ENCODE data around the gene GLRX5.

The GLRX5 gene

DNA sequence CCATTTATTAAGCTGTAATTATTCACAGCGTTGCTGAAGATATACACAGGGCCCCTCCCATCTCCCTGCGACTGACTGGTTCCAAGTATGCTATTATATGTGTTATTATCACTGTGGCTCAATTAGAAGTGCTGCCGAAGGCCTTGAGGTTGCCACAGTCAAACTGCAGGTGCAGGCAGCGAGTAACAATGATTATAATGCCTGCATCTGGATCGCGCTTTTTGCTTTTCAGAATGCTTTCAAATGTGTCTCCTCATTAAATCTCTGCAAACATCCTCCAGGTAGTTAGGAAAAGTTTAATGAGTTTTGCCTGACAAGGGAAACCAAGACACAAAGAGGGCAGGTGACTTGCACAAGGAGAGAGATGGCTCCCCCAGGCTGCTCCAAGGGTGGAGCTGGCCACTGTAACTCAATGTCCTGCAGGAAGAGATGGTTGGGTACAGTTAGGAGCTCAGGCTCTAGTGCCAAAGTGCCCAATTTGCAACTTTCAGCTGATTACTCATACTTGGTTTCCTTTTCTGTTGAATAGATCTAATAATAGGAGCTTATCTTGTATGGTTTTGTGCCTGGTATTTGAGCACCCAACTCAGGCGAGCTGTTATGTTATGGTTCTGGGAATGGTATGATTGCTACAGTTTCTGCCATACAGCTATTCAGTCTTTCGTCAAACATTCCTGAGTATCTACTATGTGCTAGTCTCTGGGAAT lies 16.7 kb upstream of the GLRX5 start:
- TF ChIP-seq GATA3 (IDR thresholded peaks at IDR 0.05; ENCODE audit: low read depth, low read length): no peak
- TF ChIP-seq GATA2 (IDR thresholded peaks at IDR 0.05; ENCODE audit: low read depth, low read length): no peak

DNA sequence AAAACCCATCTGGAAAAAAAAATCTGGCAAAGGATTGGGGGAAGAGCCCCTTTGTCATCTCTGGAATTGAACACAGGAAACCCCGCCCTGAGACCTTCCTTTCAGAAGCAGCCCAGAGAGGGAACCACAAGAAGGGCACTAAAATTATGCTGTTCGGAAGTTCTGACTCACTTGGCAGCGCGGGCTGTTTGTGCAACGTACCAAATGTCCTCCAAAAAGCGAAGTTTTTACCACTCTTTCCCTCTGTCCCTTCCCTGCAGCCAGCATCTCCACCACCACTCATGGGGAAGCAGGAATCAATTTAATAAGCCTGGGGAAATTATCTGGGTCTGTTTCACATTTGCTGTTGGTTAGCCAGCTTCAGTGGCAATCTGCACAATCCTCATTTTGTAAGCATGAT lies 15.2 kb upstream of the GLRX5 start:
- TF ChIP-seq GATA3 (IDR thresholded peaks at IDR 0.05; ENCODE audit: low read depth, low read length) (no peak), GATA2 (IDR thresholded peaks at IDR 0.05; ENCODE audit: low read depth, low read length) (no peak; the same call in 1 of the 2 replicates)

DNA sequence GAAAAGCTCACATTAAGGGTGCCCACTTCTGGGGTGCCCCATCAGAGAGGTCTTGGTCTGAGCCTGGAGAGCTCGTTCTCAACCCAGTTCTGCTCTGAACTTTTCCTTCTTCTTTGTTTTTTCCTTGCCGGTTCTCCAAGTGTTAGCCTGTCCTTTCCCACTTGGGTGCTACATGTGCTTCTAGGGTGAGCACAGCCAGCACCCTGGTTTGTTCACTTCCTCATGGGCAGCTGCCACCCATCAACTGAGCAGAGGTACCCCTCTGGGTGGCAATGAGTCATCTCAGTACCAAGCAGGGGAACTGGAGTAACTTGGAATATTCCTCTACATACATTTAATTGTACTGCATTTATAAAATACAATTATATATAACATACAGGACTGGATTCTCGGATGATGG lies 14.5 kb upstream of the GLRX5 start:
- no peak for TF ChIP-seq GATA3 (IDR thresholded peaks at IDR 0.05; ENCODE audit: low read depth, low read length)

DNA sequence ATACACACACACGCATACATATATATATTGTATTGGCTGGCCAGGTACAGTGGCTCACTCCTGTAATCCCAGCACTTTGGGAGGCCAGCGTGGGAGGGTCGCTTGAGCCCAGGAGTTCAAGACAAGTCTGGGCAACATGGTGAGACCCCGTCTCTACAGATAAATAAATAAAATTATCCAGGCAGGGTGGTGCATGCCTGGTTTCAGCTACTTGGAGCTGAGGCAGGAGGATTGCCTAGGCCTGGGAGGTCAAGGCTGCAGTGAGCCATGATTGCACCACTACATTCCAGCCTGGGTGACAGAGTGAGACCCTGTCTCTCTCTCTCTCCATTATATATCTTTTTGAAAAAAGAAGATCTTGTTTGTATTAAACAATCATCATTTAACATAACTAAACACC lies 13.8 kb upstream of the GLRX5 start:
- TF ChIP-seq GATA2 (IDR thresholded peaks at IDR 0.05; ENCODE audit: low read depth, low read length): no peak
- TF ChIP-seq GATA3 (IDR thresholded peaks at IDR 0.05; ENCODE audit: low read depth, low read length): no peak

DNA sequence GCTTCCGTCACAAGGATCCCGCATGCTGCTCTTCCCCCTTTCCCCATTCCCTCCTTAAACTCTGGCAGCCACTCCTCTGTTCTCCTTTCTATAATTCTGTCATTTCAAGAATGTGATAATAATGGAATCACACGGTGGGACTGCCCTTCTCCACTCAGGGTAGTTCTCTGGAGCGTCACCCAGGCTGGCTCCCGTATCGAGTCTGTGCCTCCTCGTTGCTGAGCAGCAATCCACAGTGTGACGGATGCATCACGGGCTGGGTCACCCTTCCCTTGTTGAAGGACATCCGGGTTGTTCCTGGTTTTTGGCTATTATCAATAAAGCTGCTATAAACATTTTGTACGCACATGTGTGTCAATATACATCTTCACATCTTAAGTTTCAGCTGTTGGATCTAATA lies 12.7 kb upstream of the GLRX5 start:
- no peak for TF ChIP-seq GATA3 (IDR thresholded peaks at IDR 0.05; ENCODE audit: low read depth, low read length)
- TF ChIP-seq GATA2 (IDR thresholded peaks at IDR 0.05; ENCODE audit: low read depth, low read length): no peak

DNA sequence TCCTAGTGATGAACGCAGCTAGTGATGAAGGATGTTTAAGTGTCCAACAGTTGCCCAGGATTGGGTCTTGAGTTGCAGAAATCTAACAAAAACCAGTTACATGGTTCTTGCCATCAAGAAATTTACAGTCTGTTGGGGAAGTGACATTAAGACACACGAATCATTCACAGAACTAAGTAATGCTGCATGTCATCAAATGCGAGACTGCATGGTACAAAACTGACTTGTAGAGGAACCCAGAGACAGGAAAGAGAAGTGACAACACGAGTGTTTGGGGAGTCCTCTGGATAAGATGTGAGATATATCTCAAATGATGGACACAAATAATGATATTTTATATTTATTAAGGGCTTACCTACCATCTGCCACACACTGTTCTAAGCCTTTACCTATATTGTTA lies 12.3 kb upstream of the GLRX5 start:
- TF ChIP-seq GATA3 (IDR thresholded peaks at IDR 0.05; ENCODE audit: low read depth, low read length) (no peak), GATA2 (IDR thresholded peaks at IDR 0.05; ENCODE audit: low read depth, low read length) (no peak)

DNA sequence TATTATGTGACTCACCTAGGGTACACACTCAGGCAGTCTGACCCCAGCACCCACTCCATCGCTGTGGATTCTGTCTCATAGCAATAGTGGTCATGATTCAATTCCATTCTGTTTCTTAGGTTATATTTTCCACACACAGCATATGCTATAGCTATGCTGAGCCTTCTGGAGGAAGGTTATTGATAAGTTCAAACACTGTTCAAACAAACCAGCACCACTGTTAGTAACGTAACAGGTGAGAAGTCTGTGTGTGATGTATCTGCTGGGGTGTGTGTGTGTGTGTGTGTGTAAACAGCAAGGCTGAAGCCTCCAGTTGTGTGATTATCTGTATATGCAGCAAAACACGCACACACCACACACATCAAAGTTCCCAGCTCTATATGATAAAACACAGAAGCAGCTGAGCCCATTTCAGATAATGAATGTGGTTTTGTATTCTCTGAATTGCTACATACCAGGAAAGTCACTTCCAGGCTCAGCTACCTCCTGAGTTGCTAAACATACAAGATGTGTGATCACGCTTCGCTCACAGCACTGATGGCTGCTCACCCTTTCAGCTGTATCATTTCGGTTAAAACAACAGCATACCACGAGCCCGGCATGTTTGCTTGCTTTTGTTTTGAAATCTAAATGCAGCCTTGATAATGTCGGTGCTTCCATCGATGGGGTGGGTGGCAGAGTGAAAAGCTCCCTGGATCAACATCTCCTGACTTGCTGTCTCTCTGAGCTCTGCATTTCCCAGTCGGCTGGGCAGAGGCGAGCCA lies 11.6 kb upstream of the GLRX5 start:
- TF ChIP-seq GATA2 (IDR thresholded peaks at IDR 0.05; ENCODE audit: low read depth, low read length) (no peak), GATA3 (IDR thresholded peaks at IDR 0.05; ENCODE audit: low read depth, low read length) (no peak)

DNA sequence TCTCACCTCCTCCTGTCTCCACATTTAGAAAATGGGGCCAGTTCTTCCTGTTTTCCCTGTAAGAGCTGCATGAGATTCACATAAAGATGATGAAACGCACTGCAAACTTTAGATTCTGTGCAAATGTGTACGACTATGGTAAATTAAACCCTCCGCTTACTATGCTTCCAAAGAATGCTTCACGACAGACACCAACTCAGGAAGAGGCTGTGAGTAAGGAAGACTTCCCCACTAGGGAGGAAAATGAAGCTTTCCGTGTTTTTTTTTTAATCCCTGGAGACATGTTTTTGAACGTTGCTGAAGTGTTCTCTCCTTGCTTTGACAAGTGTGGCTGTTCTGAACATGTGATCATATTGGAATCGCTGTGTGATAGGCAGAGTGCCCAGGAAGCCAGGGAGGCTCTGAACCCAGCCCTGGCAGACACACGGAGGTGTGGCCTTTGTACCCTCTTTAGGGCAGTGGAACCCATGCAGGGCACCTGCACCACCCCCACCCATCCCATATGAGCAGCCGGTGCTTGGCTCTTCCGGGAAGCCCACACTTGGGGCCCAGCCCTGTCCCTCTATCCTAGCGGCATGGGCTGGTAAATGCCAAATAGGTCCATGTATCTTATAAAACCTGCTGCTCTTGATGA lies 10.9 kb upstream of the GLRX5 start:
- TF ChIP-seq GATA2 (IDR thresholded peaks at IDR 0.05; ENCODE audit: low read depth, low read length): no peak
- TF ChIP-seq GATA3 (IDR thresholded peaks at IDR 0.05; ENCODE audit: low read depth, low read length): no peak

DNA sequence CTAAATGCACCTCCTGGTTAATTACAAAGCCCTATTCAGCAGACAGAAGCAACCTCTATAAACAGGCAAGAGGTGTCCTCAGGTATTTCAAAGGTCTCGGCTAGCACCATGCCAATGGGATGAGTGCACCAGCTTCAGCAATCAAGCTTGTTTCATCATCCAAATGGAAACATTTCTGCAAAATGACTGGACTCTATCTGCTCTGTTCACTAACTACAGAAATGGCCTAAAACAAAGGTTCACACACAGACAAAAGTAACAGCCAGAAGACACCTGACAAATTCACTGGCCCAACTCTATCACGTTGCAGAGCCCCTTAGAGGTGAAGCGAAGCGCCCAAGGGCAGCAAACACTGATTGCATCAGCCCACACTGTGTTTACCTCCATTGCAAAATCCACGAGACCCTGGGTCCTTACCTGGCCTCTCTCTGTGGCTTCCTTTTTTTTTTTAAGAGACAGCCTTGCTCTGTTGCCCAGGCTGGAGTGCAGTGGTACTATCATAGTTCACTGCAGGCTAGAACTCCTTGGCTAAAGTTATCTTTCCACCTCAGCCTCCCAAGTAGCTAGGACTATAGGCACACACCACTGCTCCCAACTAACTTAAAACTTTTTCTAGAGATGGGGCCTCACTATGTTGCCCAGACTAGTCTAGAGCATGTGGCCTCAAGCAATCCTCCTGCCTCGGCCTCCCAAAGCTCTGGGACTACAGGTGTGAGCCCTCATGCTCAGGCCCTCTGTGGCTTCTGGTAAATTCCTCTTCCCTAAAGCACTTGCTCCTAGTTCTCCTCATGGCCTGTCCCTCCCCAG lies 9.9 kb upstream of the GLRX5 start:
- TF ChIP-seq GATA3 (IDR thresholded peaks at IDR 0.05; ENCODE audit: low read depth, low read length) (no peak), GATA2 (IDR thresholded peaks at IDR 0.05; ENCODE audit: low read depth, low read length) (no peak)

DNA sequence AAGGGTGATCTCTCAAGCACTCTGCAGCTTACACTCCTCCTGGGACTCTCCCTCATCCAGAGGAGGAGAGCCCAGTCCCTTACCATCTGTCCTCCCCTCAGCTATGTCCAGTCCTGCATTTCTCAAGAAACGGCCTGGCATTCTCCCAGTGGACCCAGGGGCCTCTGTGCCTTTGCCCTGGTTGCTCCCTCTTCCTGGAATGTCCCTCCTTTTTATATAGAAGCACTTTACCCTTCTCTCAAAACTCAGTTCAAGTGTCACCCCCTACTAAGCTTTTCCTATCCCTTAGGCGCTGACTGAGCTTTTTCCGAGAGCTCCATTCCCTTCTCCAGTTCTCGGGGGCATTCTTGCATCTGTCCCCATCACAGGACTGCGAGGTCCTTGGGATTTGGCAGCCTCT lies 8.9 kb upstream of the GLRX5 start:
- TF ChIP-seq GATA2 (IDR thresholded peaks at IDR 0.05; ENCODE audit: low read depth, low read length): no peak
- TF ChIP-seq GATA3 (IDR thresholded peaks at IDR 0.05; ENCODE audit: low read depth, low read length): no peak

DNA sequence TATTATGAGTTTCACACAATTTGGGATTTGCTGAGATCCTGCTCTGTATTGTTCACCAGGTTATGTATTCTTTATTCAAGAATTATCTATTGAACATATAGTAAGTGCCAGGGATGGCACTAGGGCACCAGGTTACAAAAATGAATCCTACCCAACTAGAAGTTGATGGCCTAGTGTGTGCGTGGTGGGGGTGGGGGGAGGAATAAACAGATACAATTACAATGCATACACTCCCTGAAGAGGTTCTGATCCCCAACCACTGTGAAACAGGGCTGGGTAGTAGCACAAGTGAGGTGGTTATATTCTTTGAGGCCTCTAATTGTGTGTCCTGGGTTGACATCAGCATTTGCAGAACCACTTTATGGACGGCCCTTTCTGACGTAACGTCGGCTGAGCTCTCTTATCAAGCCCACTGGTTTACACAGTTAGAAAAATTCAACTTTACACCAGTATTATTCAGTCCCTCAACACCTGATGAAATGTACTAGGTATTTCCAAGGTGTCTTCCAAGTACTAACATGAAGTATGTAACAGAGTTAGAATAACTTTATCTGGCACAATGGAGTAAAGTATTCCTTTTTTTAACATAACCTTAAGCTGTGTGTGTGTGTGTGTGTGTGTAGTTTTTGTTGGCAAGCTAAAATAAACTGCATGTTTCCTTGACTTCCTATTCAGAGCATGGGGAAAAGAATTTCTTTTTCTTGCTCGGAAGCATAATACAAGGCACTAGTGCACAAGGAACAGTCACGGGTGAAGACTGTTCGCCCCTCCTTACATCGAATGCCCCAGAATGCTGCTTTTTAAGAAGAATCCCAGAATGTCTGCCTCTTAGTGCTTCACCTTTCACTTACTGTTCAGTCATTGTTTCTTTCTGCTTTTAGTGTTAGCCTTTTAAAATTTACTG lies 8.1 kb upstream of the GLRX5 start:
- no peak for TF ChIP-seq GATA2 (IDR thresholded peaks at IDR 0.05; ENCODE audit: low read depth, low read length)
- no peak for TF ChIP-seq GATA3 (IDR thresholded peaks at IDR 0.05; ENCODE audit: low read depth, low read length)

DNA sequence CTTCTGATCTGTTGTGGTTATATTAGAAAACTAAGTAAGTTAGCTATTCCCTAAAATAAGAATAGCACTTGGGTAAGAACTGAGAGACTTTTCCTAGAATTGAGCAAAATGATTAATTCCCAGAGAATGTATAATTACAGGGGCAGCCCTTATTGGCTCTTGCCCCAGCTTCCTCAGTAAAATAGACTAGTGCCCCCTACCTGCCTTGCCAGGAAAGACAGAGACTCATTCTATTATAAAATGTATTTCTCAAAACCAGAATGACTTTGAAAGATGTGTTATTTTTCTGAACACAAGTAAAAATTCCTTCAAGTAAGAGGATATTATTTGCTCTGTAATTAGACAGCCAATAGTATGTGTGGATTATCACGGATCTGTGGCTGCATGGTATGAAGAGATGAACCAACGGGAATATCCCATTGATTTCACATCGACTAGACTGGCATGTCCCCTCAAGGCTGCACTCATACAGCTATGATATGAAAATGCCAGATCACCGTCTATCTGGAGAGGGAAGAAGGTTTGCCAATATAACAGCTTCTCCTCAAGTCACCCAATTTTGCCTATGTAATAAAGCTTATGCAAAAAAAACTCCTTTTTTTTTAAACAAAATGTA lies 7.4 kb upstream of the GLRX5 start:
- no peak for TF ChIP-seq GATA2 (IDR thresholded peaks at IDR 0.05; ENCODE audit: low read depth, low read length)
- no peak for TF ChIP-seq GATA3 (IDR thresholded peaks at IDR 0.05; ENCODE audit: low read depth, low read length)

DNA sequence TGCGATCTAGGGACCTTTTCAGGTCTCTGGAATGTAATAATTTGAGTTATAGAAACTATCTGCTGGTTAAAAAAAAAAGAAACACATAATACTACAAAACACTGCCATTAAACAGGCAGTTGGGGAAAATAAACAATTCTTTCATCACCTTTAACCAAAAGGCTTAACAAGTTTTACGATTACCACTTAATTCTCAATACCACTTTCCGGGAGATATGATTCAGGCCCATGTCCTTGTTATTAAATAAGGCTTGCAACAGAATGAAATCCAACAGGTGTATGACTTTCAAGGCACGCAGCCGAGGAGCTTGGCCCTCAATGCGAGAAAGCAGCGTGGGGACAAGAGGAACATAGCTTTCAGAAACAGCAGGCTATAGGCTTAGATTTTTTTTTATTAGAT lies 5.6 kb upstream of the GLRX5 start:
- TF ChIP-seq GATA2 (IDR thresholded peaks at IDR 0.05; ENCODE audit: low read depth, low read length) (no peak), GATA3 (IDR thresholded peaks at IDR 0.05; ENCODE audit: low read depth, low read length) (no peak)

Measured in SH-SY5Y (cell line).